IMR-90 (cell line): ENCODE measurements around the gene LDLRAD4. TPM values are rescaled to one million over a fixed set of nuclear protein-coding genes. Genes with fewer than 3 reads are reported as not detected.

ENCODE experiments used
- ATAC-seq: fragments of 200-7000 bp; cut with Tn5 transposase; 2 replicates; pipeline ENCODE4 v1.9.1; 2020; ENCODE audit warnings: low read depth, mild to moderate bottlenecking, moderate library complexity
- BruUV-seq: library from RNA; stranded (reverse); fragments of 400-500 nt; replicated peaks from 2 replicates; lab custom pipeline; 2021; lab: Mats Ljungman, UMichigan
- CTCF ChIA-PET: fragments of 300-600 bp; formaldehyde crosslinking; extraction: SDS; loops from one replicate; lab custom pipeline; 2021; ENCODE audit warnings: antibody characterized with exemption; lab: Yijun Ruan, JAX
- POLR2A ChIA-PET: fragments of 300-600 bp; sonication (Branson Sonifier 250); formaldehyde crosslinking; loops from one replicate; lab custom pipeline; 2022; ENCODE audit warnings: antibody characterized with exemption; ENCODE audit not compliant: unreplicated experiment; lab: Charles Lee
- DNase-seq: peaks from one replicate; pipeline ENCODE4 v3.0.0; 2013
- H2AFZ ChIP-seq: replicated peaks from 2 replicates; pipeline ENCODE3; 2013; ENCODE audit warnings: low read length, mild to moderate bottlenecking; ENCODE audit not compliant: poor library complexity
- H2AK5ac ChIP-seq: 2 replicates; pipeline ENCODE4 v1.6.1; 2013; ENCODE audit warnings: low read depth, low read length, inconsistent platforms
- H2AK9ac ChIP-seq: replicated peaks from 2 replicates; pipeline ENCODE3; 2013; ENCODE audit warnings: mild to moderate bottlenecking, low read depth, low read length, moderate library complexity; ENCODE audit not compliant: poor library complexity
- H2BK120ac ChIP-seq: 2 replicates; pipeline ENCODE4 v1.6.1; 2013; ENCODE audit warnings: low read depth, low read length, inconsistent platforms
- H2BK15ac ChIP-seq: 3 replicates; pipeline ENCODE4 v1.6.1; 2013; ENCODE audit warnings: low read depth, low read length, inconsistent platforms
- H2BK20ac ChIP-seq: 2 replicates; pipeline ENCODE4 v1.6.1; 2013; ENCODE audit warnings: low read depth, mild to moderate bottlenecking, inconsistent platforms, low read length, moderate library complexity
- H2BK5ac ChIP-seq: 2 replicates; pipeline ENCODE4 v1.6.1; 2013; ENCODE audit warnings: mild to moderate bottlenecking, low read depth, low read length, inconsistent platforms; ENCODE audit not compliant: poor library complexity, severe bottlenecking
- H3K14ac ChIP-seq: replicated peaks from 2 replicates; pipeline ENCODE4 v1.6.1; 2013; ENCODE audit warnings: low read depth, low read length, inconsistent platforms
- H3K18ac ChIP-seq: 2 replicates; pipeline ENCODE4 v1.6.1; 2013; ENCODE audit warnings: low read depth, low read length, control low read depth
- H3K23ac ChIP-seq: 2 replicates; pipeline ENCODE4 v1.6.1; 2013; ENCODE audit warnings: low read depth, low read length, inconsistent platforms
- H3K27ac ChIP-seq: 2 replicates; pipeline ENCODE4 v1.5.1; 2013; ENCODE audit warnings: mild to moderate bottlenecking, control low read depth, low read length; ENCODE audit not compliant: insufficient read depth
- H3K27me3 ChIP-seq: 2 replicates; pipeline ENCODE4 v1.6.1; 2013; ENCODE audit warnings: low read length; ENCODE audit not compliant: control insufficient read depth, insufficient read depth
- H3K36me3 ChIP-seq: 2 replicates; pipeline ENCODE4 v1.6.1; 2013; ENCODE audit warnings: low read length, mixed read lengths; ENCODE audit not compliant: control insufficient read depth, insufficient read depth
- H3K4ac ChIP-seq: 2 replicates; pipeline ENCODE4 v1.6.1; 2013; ENCODE audit warnings: low read depth, low read length, inconsistent platforms
- H3K4me1 ChIP-seq: 2 replicates; pipeline ENCODE4 v1.6.1; 2013; ENCODE audit warnings: low read length, mixed read lengths; ENCODE audit not compliant: control insufficient read depth, insufficient read depth
- H3K4me2 ChIP-seq: 2 replicates; pipeline ENCODE4 v1.6.1; 2013; ENCODE audit warnings: low read depth, mild to moderate bottlenecking, control low read depth, low read length, moderate library complexity
- H3K4me3 ChIP-seq: 2 replicates; pipeline ENCODE4 v1.5.1; 2013; ENCODE audit warnings: low read depth, mild to moderate bottlenecking, control low read depth, low read length, moderate library complexity; ENCODE audit not compliant: insufficient read depth
- H3K56ac ChIP-seq: 2 replicates; pipeline ENCODE4 v1.6.1; 2013; ENCODE audit warnings: low read length, inconsistent platforms; ENCODE audit not compliant: insufficient read depth; ENCODE audit errors: extremely low read depth
- H3K79me1 ChIP-seq, 2 experiments: 2 replicates each; pipeline ENCODE4 v1.6.1; 2013; ENCODE audit warnings: low read length in 2 of 2, inconsistent platforms in 1 of 2, low read depth in 1 of 2
- H3K9ac ChIP-seq: 2 replicates; pipeline ENCODE4 v1.6.1; 2013; ENCODE audit warnings: low read depth, low read length, control low read depth
- H3K9me1 ChIP-seq: 2 replicates; pipeline ENCODE4 v1.6.1; 2013; ENCODE audit warnings: low read length, inconsistent platforms; ENCODE audit not compliant: insufficient read depth
- H3K9me3 ChIP-seq: 2 replicates; pipeline ENCODE4 v1.6.1; 2013; ENCODE audit warnings: low read length; ENCODE audit not compliant: control insufficient read depth, insufficient read depth
- H4K20me1 ChIP-seq: 2 replicates; pipeline ENCODE4 v1.6.1; 2013; ENCODE audit warnings: low read length, inconsistent platforms; ENCODE audit not compliant: insufficient read depth
- H4K5ac ChIP-seq: 2 replicates; pipeline ENCODE4 v1.6.1; 2013; ENCODE audit warnings: mild to moderate bottlenecking, low read depth, low read length, control low read depth
- H4K8ac ChIP-seq, 2 experiments: 2 replicates each; pipeline ENCODE4 v1.6.1; 2013; ENCODE audit warnings: low read depth in 2 of 2, low read length in 2 of 2, control low read depth in 1 of 2, inconsistent platforms in 1 of 2
- H4K91ac ChIP-seq: 2 replicates; pipeline ENCODE4 v1.6.1; 2013; ENCODE audit warnings: low read depth, low read length, inconsistent platforms; ENCODE audit not compliant: insufficient read depth
- FOS ChIP-seq: fragments of 150-350 bp; IDR thresholded peaks from 2 replicates; pipeline ENCODE4 v1.6.1; 2016; ENCODE audit warnings: low read depth, low read length
- MAFK ChIP-seq: IDR thresholded peaks from 2 replicates; pipeline ENCODE4 v1.6.1; 2012; ENCODE audit warnings: low read depth, low read length, improper control_type of control experiment
- NFE2L2 ChIP-seq: fragments of 150-350 bp; IDR thresholded peaks from 2 replicates; pipeline ENCODE4 v1.6.1; 2016; ENCODE audit warnings: low read depth, mild to moderate bottlenecking, low read length
- RFX5 ChIP-seq: IDR thresholded peaks from 2 replicates; pipeline ENCODE4 v1.8.0; 2012; ENCODE audit warnings: low read depth, mild to moderate bottlenecking, low read length, moderate library complexity
- WGBS, 2 experiments: methylation state at CpG; one replicate each; pipeline versions ENCODE4 v1.1.5 to v1.1.7; 2013; ENCODE audit warnings: missing lambda C conversion rate in 2 of 2; ENCODE audit not compliant: insufficient read length in 1 of 2; ENCODE audit errors: extremely low coverage in 2 of 2; 5-methylcytosine and 5-hydroxymethylcytosine counted together
- dilution Hi-C: fragments of 300-500 bp; cut with HindIII; formaldehyde crosslinking; loops from one replicate; pipeline ENCODE4 v1.14.3; 2018; ENCODE audit warnings: low sequenced_read_pairs; ENCODE audit not compliant: unreplicated experiment
- in situ Hi-C: fragments of 300-500 bp; cut with MboI; formaldehyde crosslinking; loops from 3 replicates; pipeline ENCODE4 v1.14.3; 2019; ENCODE audit warnings: low sequenced_read_pairs, inconsistent platforms, mixed read lengths
- intact Hi-C: fragments of 100-400 bp; cut with micrococcal nuclease; formaldehyde crosslinking; loops from 2 replicates; pipeline ENCODE4 v1.10.0; 2022
- polyA plus RNA-seq, 3 experiments: library from polyadenylated mRNA; depleted of rRNA; stranded (reverse); fragments of >200 nt; gene quantifications; 2 replicates each; pipeline ENCODE4 v1.2.3, GENCODE V29; 2012; ENCODE audit warnings: low replicate concordance in 1 of 3
- total RNA-seq: library from RNA; depleted of rRNA; stranded (reverse); fragments of >200 nt; gene quantifications from 2 replicates; pipeline ENCODE4 v1.2.3, GENCODE V29; 2012

LDLRAD4 gene
- total and polyA plus RNA-seq, 2 of the 4 experiments (the other 2 are of a cell fraction), result not detected

DNA sequence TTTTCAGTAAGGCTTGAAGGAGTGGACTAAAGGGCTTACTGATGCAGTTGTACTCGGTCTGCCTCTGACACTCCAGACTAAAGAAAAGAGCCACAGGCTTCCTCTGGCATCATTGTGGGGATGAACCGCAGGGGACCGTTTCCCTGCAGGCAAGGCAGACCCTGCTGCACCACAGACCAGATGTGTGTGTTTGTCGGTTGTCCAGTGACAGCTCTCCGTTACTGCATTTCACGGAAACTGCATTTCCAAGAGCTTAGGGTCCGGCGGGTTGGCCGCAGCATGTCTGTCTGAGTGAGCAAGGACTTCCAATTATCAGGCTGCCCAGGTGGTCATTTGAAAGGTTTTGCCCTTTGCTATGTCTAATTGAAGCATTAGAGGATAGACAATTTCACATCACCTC, 409.7 kb downstream of the LDLRAD4 start:
- no peaks in the 10 kb centered on the region for H3K9me1 ChIP-seq
- no peaks in the 10 kb centered on the region for H3K4me1 ChIP-seq
- H3K14ac ChIP-seq, result no peak overlapping the region
- no peak overlapping the region for H2BK5ac ChIP-seq
- H3K9me3 ChIP-seq, result no peaks in the 10 kb centered on the region
- no peaks in the 10 kb centered on the region for H3K79me1 ChIP-seq
- no peak overlapping the region for H3K9ac ChIP-seq
- no peak overlapping the region for H3K18ac ChIP-seq
- H2AK5ac ChIP-seq, result no peak overlapping the region
- no peak overlapping the region for H2BK120ac ChIP-seq
- TF ChIP-seq MAFK (no peak), NFE2L2 (no peak), RFX5 (no peak), FOS (no peak)
- ChIA-PET CTCF (no interaction called here), POLR2A (no interaction called here)
- H4K91ac ChIP-seq, result no peak overlapping the region
- BruUV-seq, result no TSS peak
- no peak overlapping the region for H3K23ac ChIP-seq
- no peak overlapping the region for H3K56ac ChIP-seq
- DNase-seq (no peak), ATAC-seq (no peak)
- no peak overlapping the region for H2AFZ ChIP-seq
- no CpG with 5 or more reads among the region's 9 CpGs for WGBS, 2 experiments
- dilution Hi-C loops (no loop called here), intact Hi-C loops (no loop called here), in situ Hi-C loops (loop anchor here (25.0 kb wide), 2 partner anchors 616 to 866 kb away; no protein-coding TSS in a partner anchor)
- no peaks in the 10 kb centered on the region for H4K20me1 ChIP-seq
- no peak overlapping the region for H4K8ac ChIP-seq
- H3K27ac ChIP-seq, result no peak overlapping the region
- H3K36me3 ChIP-seq, result no peaks in the 10 kb centered on the region
- H2BK15ac ChIP-seq, result no peak overlapping the region
- H3K4ac ChIP-seq, result no peak overlapping the region
- H2BK20ac ChIP-seq, result no peak overlapping the region
- no peak overlapping the region for H4K5ac ChIP-seq
- no peak overlapping the region for H3K4me2 ChIP-seq
- H3K4me3 ChIP-seq, result no peak overlapping the region
- peaks cover 6% of the 10 kb centered on the region for H3K27me3 ChIP-seq
- H2AK9ac ChIP-seq, result no peak overlapping the region
